ENCODE data around the gene DAAM1.

Gene DAAM1

GRCh38 chr14:59276235-59276634 is 87.8 kb downstream of the DAAM1 start:
- no peak overlapping the region for H3K4ac ChIP-seq (ENCODE audit: low read length)
- H2BK12ac ChIP-seq (ENCODE audit: low read length), result no peak overlapping the region
- H3K18ac ChIP-seq (ENCODE audit: low read length), result no peak overlapping the region
- H4K8ac ChIP-seq (ENCODE audit: low read depth, low read length), result no peak overlapping the region
- peaks cover 2 to 4% of the 10 kb centered on the region in 2 donors for H3K4me1 ChIP-seq (ENCODE audit: control insufficient read depth in 2 of 2, insufficient read depth in 1 of 2, low read depth in 1 of 2, low read length in 2 of 2)
- H3K14ac ChIP-seq (ENCODE audit: low read length), result no peak overlapping the region
- no peak overlapping the region for H2AFZ ChIP-seq (ENCODE audit: low read length)
- no peak overlapping the region for H3K27ac ChIP-seq (replicated peaks; ENCODE audit: low read length)
- H2BK120ac ChIP-seq (ENCODE audit: low read depth, low read length), result no peak overlapping the region
- H3K23ac ChIP-seq (ENCODE audit: low read depth, low read length, poor library complexity), result no peak overlapping the region
- H3K79me1 ChIP-seq (ENCODE audit: low read depth, low read length), result no peaks in the 10 kb centered on the region
- no peak overlapping the region for H4K91ac ChIP-seq (ENCODE audit: low read depth, low read length, poor library complexity)
- H2BK15ac ChIP-seq (ENCODE audit: low read length), result no peak overlapping the region
- H3K27me3 ChIP-seq (ENCODE audit: control insufficient read depth in 3 of 3, insufficient read depth in 3 of 3, low read depth in 1 of 3, low read length in 3 of 3), result no peaks in the 10 kb centered on the region
- no peak overlapping the region for H3K4me3 ChIP-seq (ENCODE audit: low read length in 2 of 2)
- DNase-seq (ENCODE audit: low spot score), result no peak
- peaks cover 0 to 8% of the 10 kb centered on the region in 2 donors for H3K9me3 ChIP-seq (replicated peaks in 1 of 2; ENCODE audit: control insufficient read depth in 2 of 2, insufficient read depth in 1 of 2, low read depth in 1 of 2, low read length in 2 of 2)
- H2BK5ac ChIP-seq (ENCODE audit: low read length), result no peak overlapping the region
- no peak overlapping the region for H3K9ac ChIP-seq (ENCODE audit: low read depth, low read length, poor library complexity)
- H2AK5ac ChIP-seq (ENCODE audit: low read depth, low read length), result no peak overlapping the region
- H3K36me3 ChIP-seq (replicated peaks in 1 of 2; ENCODE audit: control insufficient read depth in 2 of 2, insufficient read depth in 2 of 2, low read length in 2 of 2), result peaks cover 0 to 5% of the 10 kb centered on the region in 2 donors
- no peak overlapping the region for H3K4me2 ChIP-seq (ENCODE audit: insufficient read depth, low read length, poor library complexity, severe bottlenecking)

DNA sequence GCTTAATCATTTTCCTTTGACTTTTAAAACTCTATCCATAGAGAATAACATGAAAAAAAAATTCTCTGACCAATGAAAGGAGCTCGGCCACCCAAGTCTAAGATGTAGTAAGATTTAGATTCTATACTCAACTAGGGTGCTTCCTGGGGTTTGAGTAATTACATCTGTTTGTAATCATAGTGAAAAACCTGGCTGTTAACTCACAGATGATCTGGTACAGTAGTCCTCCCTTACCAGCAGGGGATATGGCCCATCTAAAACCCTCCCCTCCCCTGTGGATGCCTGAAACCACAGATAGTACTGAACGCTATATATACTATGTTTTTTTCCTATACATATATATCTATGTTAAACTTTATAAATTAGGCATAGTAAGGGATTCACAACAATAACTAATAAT is 89.2 kb downstream of the DAAM1 start:
- Histone ChIP-seq H3K9me3 (replicated peaks in 1 of 2; ENCODE audit: control insufficient read depth in 2 of 2, insufficient read depth in 1 of 2, low read depth in 1 of 2, low read length in 2 of 2) (peaks cover 0 to 8% of the 10 kb centered on the region in 2 donors), H3K36me3 (replicated peaks in 1 of 2; ENCODE audit: control insufficient read depth in 2 of 2, insufficient read depth in 2 of 2, low read length in 2 of 2) (peaks cover 0 to 5% of the 10 kb centered on the region in 2 donors), H3K9ac (ENCODE audit: low read depth, low read length, poor library complexity) (no peak overlapping the region), H3K4me2 (ENCODE audit: insufficient read depth, low read length, poor library complexity, severe bottlenecking) (no peak overlapping the region), H2BK120ac (ENCODE audit: low read depth, low read length) (no peak overlapping the region), H2BK12ac (ENCODE audit: low read length) (no peak overlapping the region), H3K14ac (ENCODE audit: low read length) (no peak overlapping the region), H3K4me1 (ENCODE audit: control insufficient read depth in 2 of 2, insufficient read depth in 1 of 2, low read depth in 1 of 2, low read length in 2 of 2) (peaks cover 2 to 4% of the 10 kb centered on the region in 2 donors), H2BK15ac (ENCODE audit: low read length) (no peak overlapping the region), H3K27me3 (ENCODE audit: control insufficient read depth in 3 of 3, insufficient read depth in 3 of 3, low read depth in 1 of 3, low read length in 3 of 3) (no peaks in the 10 kb centered on the region), H3K4ac (ENCODE audit: low read length) (no peak overlapping the region), H2AK5ac (ENCODE audit: low read depth, low read length) (no peak overlapping the region), H2AFZ (ENCODE audit: low read length) (no peak overlapping the region), H3K79me1 (ENCODE audit: low read depth, low read length) (no peaks in the 10 kb centered on the region), H4K91ac (ENCODE audit: low read depth, low read length, poor library complexity) (no peak overlapping the region), H4K8ac (ENCODE audit: low read depth, low read length) (no peak overlapping the region), H3K23ac (ENCODE audit: low read depth, low read length, poor library complexity) (no peak overlapping the region), H3K27ac (replicated peaks; ENCODE audit: low read length) (no peak overlapping the region), H3K18ac (ENCODE audit: low read length) (no peak overlapping the region), H3K4me3 (ENCODE audit: low read length in 2 of 2) (no peak overlapping the region), H2BK5ac (ENCODE audit: low read length) (no peak overlapping the region)
- DNase-seq (ENCODE audit: low spot score), result no peak
- WGBS, 2 donors (ENCODE audit: extremely low coverage in 2 of 2, insufficient read length in 2 of 2, insufficient replicate concordance in 1 of 2), result no CpG with 5 or more reads among the region's 2 CpGs

- peaks cover 0 to 5% of the 10 kb centered on the region in 2 donors for H3K36me3 ChIP-seq (replicated peaks in 1 of 2; ENCODE audit: control insufficient read depth in 2 of 2, insufficient read depth in 2 of 2, low read length in 2 of 2)
- no peak overlapping the region for H2AFZ ChIP-seq (ENCODE audit: low read length)
- H4K91ac ChIP-seq (ENCODE audit: low read depth, low read length, poor library complexity), result no peak overlapping the region
- H3K27ac ChIP-seq (replicated peaks; ENCODE audit: low read length), result no peak overlapping the region
- no peak overlapping the region for H2BK5ac ChIP-seq (ENCODE audit: low read length)
- H3K4me2 ChIP-seq (ENCODE audit: insufficient read depth, low read length, poor library complexity, severe bottlenecking), result no peak overlapping the region
- no peak overlapping the region for H2BK15ac ChIP-seq (ENCODE audit: low read length)
- H2BK120ac ChIP-seq (ENCODE audit: low read depth, low read length), result no peak overlapping the region
- no peak for DNase-seq (ENCODE audit: low spot score)
- no peak overlapping the region for H3K4me3 ChIP-seq (ENCODE audit: low read length in 2 of 2)
- H3K9ac ChIP-seq (ENCODE audit: low read depth, low read length, poor library complexity), result no peak overlapping the region
- no peak overlapping the region for H3K4ac ChIP-seq (ENCODE audit: low read length)
- H3K23ac ChIP-seq (ENCODE audit: low read depth, low read length, poor library complexity), result no peak overlapping the region
- no CpG with 5 or more reads among the region's 2 CpGs for WGBS, 2 donors (ENCODE audit: extremely low coverage in 2 of 2, insufficient read length in 2 of 2, insufficient replicate concordance in 1 of 2)
- H3K4me1 ChIP-seq (ENCODE audit: control insufficient read depth in 2 of 2, insufficient read depth in 1 of 2, low read depth in 1 of 2, low read length in 2 of 2), result peaks cover 2 to 4% of the 10 kb centered on the region in 2 donors
- H3K14ac ChIP-seq (ENCODE audit: low read length), result no peak overlapping the region
- no peak overlapping the region for H2AK5ac ChIP-seq (ENCODE audit: low read depth, low read length)
- H4K8ac ChIP-seq (ENCODE audit: low read depth, low read length), result no peak overlapping the region
- H3K18ac ChIP-seq (ENCODE audit: low read length), result no peak overlapping the region
- H3K79me1 ChIP-seq (ENCODE audit: low read depth, low read length), result no peaks in the 10 kb centered on the region
- H3K9me3 ChIP-seq (replicated peaks in 1 of 2; ENCODE audit: control insufficient read depth in 2 of 2, insufficient read depth in 1 of 2, low read depth in 1 of 2, low read length in 2 of 2), result peaks cover 0 to 8% of the 10 kb centered on the region in 2 donors
- no peak overlapping the region for H2BK12ac ChIP-seq (ENCODE audit: low read length)
- H3K27me3 ChIP-seq (ENCODE audit: control insufficient read depth in 3 of 3, insufficient read depth in 3 of 3, low read depth in 1 of 3, low read length in 3 of 3), result no peaks in the 10 kb centered on the region
These were observed 89.6 kb downstream of the DAAM1 start for GRCh38 chr14:59278111-59278510.

GRCh38 chr14:59280961-59281360 is 92.5 kb downstream of the DAAM1 start:
- no peak overlapping the region for H2BK120ac ChIP-seq (ENCODE audit: low read depth, low read length)
- H3K9ac ChIP-seq (ENCODE audit: low read depth, low read length, poor library complexity), result no peak overlapping the region
- H4K91ac ChIP-seq (ENCODE audit: low read depth, low read length, poor library complexity), result no peak overlapping the region
- H3K27me3 ChIP-seq (ENCODE audit: control insufficient read depth in 3 of 3, insufficient read depth in 3 of 3, low read depth in 1 of 3, low read length in 3 of 3), result no peaks in the 10 kb centered on the region
- no peak overlapping the region for H2BK12ac ChIP-seq (ENCODE audit: low read length)
- no peak overlapping the region for H3K18ac ChIP-seq (ENCODE audit: low read length)
- H3K4ac ChIP-seq (ENCODE audit: low read length), result no peak overlapping the region
- DNase-seq (ENCODE audit: low spot score), result no peak
- H2BK5ac ChIP-seq (ENCODE audit: low read length), result no peak overlapping the region
- no peak overlapping the region for H3K23ac ChIP-seq (ENCODE audit: low read depth, low read length, poor library complexity)
- H3K27ac ChIP-seq (replicated peaks; ENCODE audit: low read length), result no peak overlapping the region
- no peaks in the 10 kb centered on the region for H3K79me1 ChIP-seq (ENCODE audit: low read depth, low read length)
- H3K9me3 ChIP-seq (replicated peaks in 1 of 2; ENCODE audit: control insufficient read depth in 2 of 2, insufficient read depth in 1 of 2, low read depth in 1 of 2, low read length in 2 of 2), result peaks cover 0 to 32% of the 10 kb centered on the region in 2 donors
- no peak overlapping the region for H2AFZ ChIP-seq (ENCODE audit: low read length)
- H3K36me3 ChIP-seq (replicated peaks in 1 of 2; ENCODE audit: control insufficient read depth in 2 of 2, insufficient read depth in 2 of 2, low read length in 2 of 2), result peaks cover 1 to 5% of the 10 kb centered on the region in 2 donors
- no CpG with 5 or more reads among the region's 5 CpGs for WGBS, 2 donors (ENCODE audit: extremely low coverage in 2 of 2, insufficient read length in 2 of 2, insufficient replicate concordance in 1 of 2)
- no peak overlapping the region for H3K4me3 ChIP-seq (ENCODE audit: low read length in 2 of 2)
- no peak overlapping the region for H2BK15ac ChIP-seq (ENCODE audit: low read length)
- no peak overlapping the region for H2AK5ac ChIP-seq (ENCODE audit: low read depth, low read length)
- H3K4me2 ChIP-seq (ENCODE audit: insufficient read depth, low read length, poor library complexity, severe bottlenecking), result no peak overlapping the region
- no peaks in the 10 kb centered on the region for H3K4me1 ChIP-seq (ENCODE audit: control insufficient read depth in 2 of 2, insufficient read depth in 1 of 2, low read depth in 1 of 2, low read length in 2 of 2)
- no peak overlapping the region for H4K8ac ChIP-seq (ENCODE audit: low read depth, low read length)
- H3K14ac ChIP-seq (ENCODE audit: low read length), result no peak overlapping the region
